OCI-LY1 (cell line): ENCODE measurements around the gene IMP3.

Experiments used
- CTCF ChIP-seq: fragments of 200-600 bp; sonication (generic), shearing (Covaris generic); IDR thresholded peaks from 2 replicates; pipeline ENCODE4 v1.5.1; 2017; ENCODE audit warnings: mild to moderate bottlenecking, antibody characterized with exemption, low read length, moderate library complexity, mixed read lengths
- EZH2 ChIP-seq: fragments of 200-600 bp; sonication (generic), shearing (Covaris generic); IDR thresholded peaks from 2 replicates; pipeline ENCODE4 v1.8.0; 2017; ENCODE audit warnings: borderline replicate concordance, mixed run types, mild to moderate bottlenecking, antibody characterized with exemption, low read length, moderate library complexity, mixed read lengths

GRCh38 chr15:75644376-75644775, 4.4 kb upstream of the IMP3 start:
- TF ChIP-seq CTCF (no peak), EZH2 (no peak)
